ENCODE results near the gene SLX9. TPM values are rescaled to one million over a fixed set of nuclear protein-coding genes. Genes with fewer than 3 reads are reported as not detected.
A peak's percentile ranks its signal among the peaks of the same experiment; 100 is the strongest.

SLX9 gene
- total RNA-seq, 2 donors from 2014 or later = 25.3 to 63.9 TPM

GRCh38 chr21:44983421-44984206, 43.8 kb downstream of the SLX9 start:
- ATAC-seq (no peak), DNase-seq (ENCODE audit: low spot score in 2 of 2) (no peak)
- Mint-ChIP-seq H3K9me3 (no peaks in the 10 kb centered on the region), H3K27ac (no peak overlapping the region), H3K36me3 (no peaks in the 10 kb centered on the region)

GRCh38 chr21:44984428-44984791, 44.6 kb downstream of the SLX9 start:
- ATAC-seq (peak; percentile 14 to 38), DNase-seq (ENCODE audit: low spot score in 2 of 2) (no peak)
- Mint-ChIP-seq H3K9me3 (no peaks in the 10 kb centered on the region), H3K27ac (no peak overlapping the region), H3K36me3 (no peaks in the 10 kb centered on the region)

GRCh38 chr21:44984792-44985440, 45.1 kb downstream of the SLX9 start:
- DNase-seq (ENCODE audit: low spot score in 2 of 2) (no peak), ATAC-seq (peak in 1 of 2 donors; percentile 12)
- Mint-ChIP-seq H3K36me3 (no peaks in the 10 kb centered on the region), H3K9me3 (no peaks in the 10 kb centered on the region), H3K27ac (peak overlapping the region in 1 of 2 donors; percentile 14)

GRCh38 chr21:44985441-44986401, 45.9 kb downstream of the SLX9 start:
- no peaks in the 10 kb centered on the region for H3K9me3 Mint-ChIP-seq
- H3K36me3 Mint-ChIP-seq = no peaks in the 10 kb centered on the region
- H3K27ac Mint-ChIP-seq = no peak overlapping the region
- ATAC-seq (peak in 1 of 2 donors; percentile 12), DNase-seq (ENCODE audit: low spot score in 2 of 2) (no peak)

GRCh38 chr21:44986471-44987291, 46.9 kb downstream of the SLX9 start:
- ATAC-seq = no peak
- no peaks in the 10 kb centered on the region for H3K9me3 Mint-ChIP-seq
- no peaks in the 10 kb centered on the region for H3K36me3 Mint-ChIP-seq
- DNase-seq (ENCODE audit: low spot score in 2 of 2) = no peak
- no peak overlapping the region for H3K27ac Mint-ChIP-seq

GRCh38 chr21:44987301-44987885, 47.6 kb downstream of the SLX9 start:
- no peak overlapping the region for H3K27ac Mint-ChIP-seq
- no peak for ATAC-seq
- no peak for DNase-seq (ENCODE audit: low spot score in 2 of 2)
- no peaks in the 10 kb centered on the region for H3K9me3 Mint-ChIP-seq
- H3K36me3 Mint-ChIP-seq = no peaks in the 10 kb centered on the region

- Mint-ChIP-seq H3K27ac (no peak overlapping the region), H3K36me3 (no peaks in the 10 kb centered on the region), H3K9me3 (no peaks in the 10 kb centered on the region)
- ATAC-seq (no peak), DNase-seq (ENCODE audit: low spot score in 2 of 2) (no peak)
Observed at GRCh38 chr21:44987886-44988606, 48.2 kb downstream of the SLX9 start.

GRCh38 chr21:44988607-44989536, 49.0 kb downstream of the SLX9 start:
- Mint-ChIP-seq H3K36me3 (no peaks in the 10 kb centered on the region), H3K9me3 (no peaks in the 10 kb centered on the region), H3K27ac (no peak overlapping the region)
- DNase-seq (ENCODE audit: low spot score in 2 of 2) = no peak
- ATAC-seq = no peak

- ATAC-seq = no peak
- Mint-ChIP-seq H3K36me3 (no peaks in the 10 kb centered on the region), H3K27ac (no peak overlapping the region), H3K9me3 (no peaks in the 10 kb centered on the region)
- no peak for DNase-seq (ENCODE audit: low spot score in 2 of 2)
Observed at GRCh38 chr21:44989537-44989886, 49.7 kb downstream of the SLX9 start.

- Mint-ChIP-seq H3K9me3 (no peaks in the 10 kb centered on the region), H3K27ac (no peak overlapping the region), H3K36me3 (no peaks in the 10 kb centered on the region)
- no peak for ATAC-seq
- DNase-seq (ENCODE audit: low spot score in 2 of 2) = no peak
Observed at GRCh38 chr21:44989943-44990780, 50.3 kb downstream of the SLX9 start.

GRCh38 chr21:44990921-44991320, 51.1 kb downstream of the SLX9 start:
- Mint-ChIP-seq H3K9me3 (no peaks in the 10 kb centered on the region), H3K27ac (no peak overlapping the region), H3K36me3 (no peaks in the 10 kb centered on the region)
- ATAC-seq (no peak), DNase-seq (ENCODE audit: low spot score in 2 of 2) (no peak)

GRCh38 chr21:44991538-44992483, 52.0 kb downstream of the SLX9 start:
- no peak overlapping the region for H3K27ac Mint-ChIP-seq
- H3K36me3 Mint-ChIP-seq = no peaks in the 10 kb centered on the region
- ATAC-seq = peak in 1 of 2 donors; percentile 3
- no peak for DNase-seq (ENCODE audit: low spot score in 2 of 2)
- H3K9me3 Mint-ChIP-seq = no peaks in the 10 kb centered on the region

GRCh38 chr21:44992608-44993031, 52.8 kb downstream of the SLX9 start:
- ATAC-seq (peak in 1 of 2 donors; percentile 8), DNase-seq (ENCODE audit: low spot score in 2 of 2) (no peak)
- Mint-ChIP-seq H3K9me3 (no peaks in the 10 kb centered on the region), H3K27ac (no peak overlapping the region), H3K36me3 (no peaks in the 10 kb centered on the region)
